Astrocyte (in vitro differentiated cells and primary cell): ENCODE results near the gene TGOLN2. TPM values are rescaled to one million over a fixed set of nuclear protein-coding genes. Genes with fewer than 3 reads are reported as not detected.
"Not testable (repeated sequence)": the region's sequence is repeated elsewhere in the genome, so short reads cannot be mapped to it uniquely, and the experiment has no call there.

ENCODE experiments used
- DNase-seq: peaks from one replicate; pipeline ENCODE4 v3.0.0-alpha.2; 2010; ENCODE audit warnings: low read depth
- FAIRE-seq: peaks from 2 replicates; lab custom pipeline; 2011; peaks lifted over from hg19 to GRCh38; lab: Jason Lieb, UNC
- H2AFZ ChIP-seq: 2 replicates; pipeline ENCODE4 v1.6.0; 2012; ENCODE audit warnings: low read depth, low read length, inconsistent platforms
- H3K27ac ChIP-seq: 2 replicates; pipeline ENCODE4 v1.5.1; 2011; ENCODE audit warnings: low read depth, low read length, inconsistent platforms
- H3K27me3 ChIP-seq: 2 replicates; pipeline ENCODE4 v1.6.0; 2011; ENCODE audit warnings: low read length, inconsistent platforms; ENCODE audit not compliant: insufficient read depth
- H3K36me3 ChIP-seq: 2 replicates; pipeline ENCODE4 v1.5.1; 2011; ENCODE audit warnings: low read length, inconsistent platforms; ENCODE audit not compliant: insufficient read depth
- H3K4me1 ChIP-seq: 2 replicates; pipeline ENCODE4 v1.5.1; 2011; ENCODE audit warnings: low read length, inconsistent platforms; ENCODE audit not compliant: insufficient read depth
- H3K4me2 ChIP-seq: 2 replicates; pipeline ENCODE4 v1.6.0; 2012; ENCODE audit warnings: low read length, inconsistent platforms
- H3K4me3 ChIP-seq: 2 replicates; pipeline ENCODE4 v1.5.1; 2011; ENCODE audit warnings: low read depth, mild to moderate bottlenecking, low read length, inconsistent platforms; ENCODE audit not compliant: insufficient read depth
- H3K79me2 ChIP-seq: 2 replicates; pipeline ENCODE4 v1.6.0; 2012; ENCODE audit warnings: mild to moderate bottlenecking, low read length, inconsistent platforms; ENCODE audit not compliant: insufficient read depth
- H3K9ac ChIP-seq: 2 replicates; pipeline ENCODE4 v1.6.0; 2012; ENCODE audit warnings: mild to moderate bottlenecking, low read length, inconsistent platforms
- H3K9me3 ChIP-seq: 2 replicates; pipeline ENCODE4 v1.5.1; 2012; ENCODE audit warnings: low read depth, mild to moderate bottlenecking, low read length, inconsistent platforms; ENCODE audit not compliant: insufficient read depth
- H4K20me1 ChIP-seq: 2 replicates; pipeline ENCODE4 v1.6.0; 2012; ENCODE audit warnings: low read length, inconsistent platforms; ENCODE audit not compliant: insufficient read depth
- H3K27ac Mint-ChIP-seq: one replicate; pipeline ENCODE4 v1.8.0; 2021; ENCODE audit warnings: mild to moderate bottlenecking, mixed read lengths; ENCODE audit not compliant: unreplicated experiment
- H3K27me3 Mint-ChIP-seq: one replicate; pipeline ENCODE4 v1.8.0; 2021; ENCODE audit warnings: low read depth, mixed read lengths; ENCODE audit not compliant: unreplicated experiment
- H3K36me3 Mint-ChIP-seq: one replicate; pipeline ENCODE4 v1.8.0; 2021; ENCODE audit warnings: low read depth, mixed read lengths; ENCODE audit not compliant: unreplicated experiment
- H3K4me1 Mint-ChIP-seq: one replicate; pipeline ENCODE4 v1.8.0; 2021; ENCODE audit warnings: low read depth, mixed read lengths; ENCODE audit not compliant: unreplicated experiment
- H3K4me3 Mint-ChIP-seq: one replicate; pipeline ENCODE4 v1.8.0; 2021; ENCODE audit warnings: mild to moderate bottlenecking, moderate library complexity, mixed read lengths; ENCODE audit not compliant: unreplicated experiment
- H3K9me3 Mint-ChIP-seq: one replicate; pipeline ENCODE4 v1.8.0; 2021; ENCODE audit warnings: mild to moderate bottlenecking, mixed read lengths; ENCODE audit not compliant: unreplicated experiment
- CTCF ChIP-seq: IDR thresholded peaks from 2 replicates; pipeline ENCODE4 v1.5.1; 2011; ENCODE audit warnings: low read depth, mild to moderate bottlenecking, inconsistent platforms, low read length, moderate library complexity; ENCODE audit not compliant: insufficient read depth
- EZH2 ChIP-seq: IDR thresholded peaks from 2 replicates; pipeline ENCODE4 v1.6.1; 2012; ENCODE audit warnings: mild to moderate bottlenecking, low read length, inconsistent platforms; ENCODE audit not compliant: insufficient read depth
- total RNA-seq: library from RNA; stranded (reverse); gene quantifications from 2 replicates; pipeline ENCODE4 v1.2.1, GENCODE V29; 2021

The TGOLN2 gene
- total RNA-seq, 1 donor from 2014 or later = 86.7 TPM

- DNase-seq (no peak), FAIRE-seq (no peak)
- H3K27me3 Mint-ChIP-seq = no peaks in the 10 kb centered on the region
- Histone ChIP-seq H3K27ac (no peak overlapping the region), H3K9ac (no peak overlapping the region), H3K27me3 (no peaks in the 10 kb centered on the region), H3K4me1 (no peaks in the 10 kb centered on the region), H3K4me3 (no peak overlapping the region), H3K9me3 (no peaks in the 10 kb centered on the region), H4K20me1 (peaks cover 15% of the 10 kb centered on the region), H3K4me2 (no peak overlapping the region), H3K36me3 (peaks cover 19% of the 10 kb centered on the region), H3K79me2 (peaks cover 2% of the 10 kb centered on the region), H2AFZ (no peak overlapping the region)
- H3K36me3 Mint-ChIP-seq = peaks cover 33% of the 10 kb centered on the region
- no peak overlapping the region for H3K27ac Mint-ChIP-seq
- TF ChIP-seq CTCF (no peak), EZH2 (no peak)
- H3K9me3 Mint-ChIP-seq = no peaks in the 10 kb centered on the region
- no peaks in the 10 kb centered on the region for H3K4me1 Mint-ChIP-seq
- H3K4me3 Mint-ChIP-seq = no peak overlapping the region
These were observed 19.8 kb upstream of the TGOLN2 start for GRCh38 chr2:85347599-85347998.

- peaks cover 5% of the 10 kb centered on the region for H3K4me1 Mint-ChIP-seq
These were observed 16.7 kb upstream of the TGOLN2 start for GRCh38 chr2:85344356-85344954.

GRCh38 chr2:85343207-85343895 lies 15.6 kb upstream of the TGOLN2 start:
- H3K4me1 ChIP-seq, H2AFZ ChIP-seq, H3K79me2 ChIP-seq, DNase-seq, H3K36me3 ChIP-seq, H4K20me1 ChIP-seq, H3K27ac ChIP-seq, H3K27ac Mint-ChIP-seq, H3K4me3 ChIP-seq, FAIRE-seq, H3K27me3 Mint-ChIP-seq, H3K9me3 Mint-ChIP-seq, H3K4me2 ChIP-seq, H3K27me3 ChIP-seq, H3K9me3 ChIP-seq, H3K4me1 Mint-ChIP-seq, H3K9ac ChIP-seq, H3K4me3 Mint-ChIP-seq: not testable (repeated sequence)
- peaks cover 21% of the 10 kb centered on the region for H3K36me3 Mint-ChIP-seq

More at GRCh38 chr2:85344356-85344954, 16.7 kb upstream of the TGOLN2 start:
- H3K27ac Mint-ChIP-seq = no peak overlapping the region
- H3K27me3 Mint-ChIP-seq = no peaks in the 10 kb centered on the region
- no peaks in the 10 kb centered on the region for H3K27me3 ChIP-seq
- H3K36me3 Mint-ChIP-seq = peaks cover 23% of the 10 kb centered on the region
- no peaks in the 10 kb centered on the region for H3K9me3 ChIP-seq
- H3K4me2 ChIP-seq = no peak overlapping the region
- FAIRE-seq (no peak), DNase-seq (no peak)
- H3K9me3 Mint-ChIP-seq = no peaks in the 10 kb centered on the region
- no peak overlapping the region for H3K9ac ChIP-seq
- no peaks in the 10 kb centered on the region for H3K79me2 ChIP-seq
- H4K20me1 ChIP-seq = no peaks in the 10 kb centered on the region
- H3K4me3 ChIP-seq = no peak overlapping the region
- peaks cover 3% of the 10 kb centered on the region for H3K4me1 ChIP-seq
- no peak overlapping the region for H3K27ac ChIP-seq
- no peak overlapping the region for H3K4me3 Mint-ChIP-seq
- H2AFZ ChIP-seq = no peak overlapping the region
- TF ChIP-seq EZH2 (no peak), CTCF (no peak)
- peaks cover 11% of the 10 kb centered on the region for H3K36me3 ChIP-seq
